OCI-LY1 (cell line): ENCODE results near the gene SEL1L3.

Experiments used
- EZH2 ChIP-seq: fragments of 200-600 bp; sonication (generic), shearing (Covaris generic); IDR thresholded peaks from 2 replicates; pipeline ENCODE4 v1.8.0; 2017; ENCODE audit warnings: borderline replicate concordance, mixed run types, mild to moderate bottlenecking, antibody characterized with exemption, low read length, moderate library complexity, mixed read lengths
- TF ChIP-seq, protein P1 (sequence below): fragments of 200-600 bp; sonication (generic), shearing (Covaris generic); IDR thresholded peaks from 2 replicates; pipeline ENCODE4 v1.5.1; 2017; ENCODE audit warnings: mild to moderate bottlenecking, antibody characterized with exemption, low read length, moderate library complexity, mixed read lengths

DNA sequence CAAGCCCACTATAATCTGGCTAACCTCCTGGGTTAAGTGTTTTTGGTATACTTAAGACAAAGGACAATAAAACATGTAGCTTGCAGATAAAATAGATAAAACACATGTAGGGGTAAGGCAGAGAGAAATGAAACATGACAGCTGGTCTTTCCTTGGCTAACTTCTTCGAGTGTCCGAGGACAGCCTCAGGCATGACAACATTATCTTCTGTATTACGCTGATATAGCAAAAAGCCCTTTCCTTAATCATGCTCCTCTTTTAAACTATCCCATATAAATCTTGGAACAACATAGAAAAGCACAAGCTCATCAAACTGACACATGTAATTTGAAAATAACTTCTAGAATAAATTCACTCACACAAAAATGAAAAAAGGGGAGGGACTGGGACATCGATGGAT is 91.1 kb downstream of the SEL1L3 start:
- TF ChIP-seq, protein P1, sequence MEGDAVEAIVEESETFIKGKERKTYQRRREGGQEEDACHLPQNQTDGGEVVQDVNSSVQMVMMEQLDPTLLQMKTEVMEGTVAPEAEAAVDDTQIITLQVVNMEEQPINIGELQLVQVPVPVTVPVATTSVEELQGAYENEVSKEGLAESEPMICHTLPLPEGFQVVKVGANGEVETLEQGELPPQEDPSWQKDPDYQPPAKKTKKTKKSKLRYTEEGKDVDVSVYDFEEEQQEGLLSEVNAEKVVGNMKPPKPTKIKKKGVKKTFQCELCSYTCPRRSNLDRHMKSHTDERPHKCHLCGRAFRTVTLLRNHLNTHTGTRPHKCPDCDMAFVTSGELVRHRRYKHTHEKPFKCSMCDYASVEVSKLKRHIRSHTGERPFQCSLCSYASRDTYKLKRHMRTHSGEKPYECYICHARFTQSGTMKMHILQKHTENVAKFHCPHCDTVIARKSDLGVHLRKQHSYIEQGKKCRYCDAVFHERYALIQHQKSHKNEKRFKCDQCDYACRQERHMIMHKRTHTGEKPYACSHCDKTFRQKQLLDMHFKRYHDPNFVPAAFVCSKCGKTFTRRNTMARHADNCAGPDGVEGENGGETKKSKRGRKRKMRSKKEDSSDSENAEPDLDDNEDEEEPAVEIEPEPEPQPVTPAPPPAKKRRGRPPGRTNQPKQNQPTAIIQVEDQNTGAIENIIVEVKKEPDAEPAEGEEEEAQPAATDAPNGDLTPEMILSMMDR = no peak
- TF ChIP-seq EZH2 = no peak
